ENCODE data around the gene PCGF1. TPM values are rescaled to one million over a fixed set of nuclear protein-coding genes. Genes with fewer than 3 reads are reported as not detected.

Gene PCGF1
- total and polyA plus RNA-seq, 2 experiments from 2014 or later = 10.9 to 13.4 TPM

GRCh38 chr2:74540291-74540690 is 32.8 kb upstream of the PCGF1 start (continued):
- TF ChIP-seq EZH2 (IDR thresholded peaks at IDR 0.05; ENCODE audit: low read depth, unreplicated experiment) (no peak), EZH2phosphoT487 (IDR thresholded peaks at IDR 0.05; ENCODE audit: unreplicated experiment) (no peak), CREB1 (CRISPR knock-in tag; IDR thresholded peaks at IDR 0.05; ENCODE audit: low read depth) (no peak), ZNF114 (CRISPR knock-in tag; IDR thresholded peaks at IDR 0.05) (no peak), REST (IDR thresholded peaks at IDR 0.05; ENCODE audit: unreplicated experiment) (no peak), ZNF331 (CRISPR knock-in tag; IDR thresholded peaks at IDR 0.05; ENCODE audit: low read depth) (no peak)

- H3K36me3 Mint-ChIP-seq (ENCODE audit: low read depth) = peaks cover 2% of the 10 kb centered on the region; the same call in 1 of the 3 replicates
- no peak overlapping the region for H3K4me3 ChIP-seq
- H3F3A ChIP-seq (replicated peaks; ENCODE audit: low read depth) = no peaks in the 10 kb centered on the region
- no peaks in the 10 kb centered on the region for H3K36me3 ChIP-seq (ENCODE audit: insufficient read depth)
- H2AFZ ChIP-seq = no peak overlapping the region
- no peaks in the 10 kb centered on the region for H3K9me2 ChIP-seq (ENCODE audit: insufficient read depth)
- peaks cover 10% of the 10 kb centered on the region for H3K27me3 Mint-ChIP-seq (ENCODE audit: insufficient read depth, low read depth, poor library complexity)
- ATAC-seq = no peak; the same call in 2 of the 3 replicates
- H3K4me2 ChIP-seq = no peak overlapping the region
- H3K27me3 ChIP-seq (ENCODE audit: insufficient read depth) = no peaks in the 10 kb centered on the region
- H4K20me1 ChIP-seq (replicated peaks; ENCODE audit: insufficient read depth) = no peaks in the 10 kb centered on the region; the same call in 1 of the 2 replicates
- DNase-seq (ENCODE audit: low spot score) = no peak
- no peak overlapping the region for H3K4me3 Mint-ChIP-seq
- H3K9me3 Mint-ChIP-seq = no peaks in the 10 kb centered on the region; the same call in 2 of the 3 replicates
- no peaks in the 10 kb centered on the region; the same call in none of the 3 replicates for H3K4me1 Mint-ChIP-seq
- no peak overlapping the region for H3K27ac Mint-ChIP-seq
- no peaks in the 10 kb centered on the region for H3K79me2 ChIP-seq (replicated peaks; ENCODE audit: insufficient read depth)
- no peaks in the 10 kb centered on the region for H3K4me1 ChIP-seq (ENCODE audit: insufficient read depth)
- no peak overlapping the region for H3K27ac ChIP-seq (ENCODE audit: low read depth)
- TF ChIP-seq EZH2phosphoT487 (IDR thresholded peaks at IDR 0.05; ENCODE audit: unreplicated experiment) (no peak), EZH2 (IDR thresholded peaks at IDR 0.05; ENCODE audit: low read depth, unreplicated experiment) (no peak), POLR2AphosphoS5 (IDR thresholded peaks at IDR 0.05; ENCODE audit: low read depth) (no peak), ZNF462 (CRISPR knock-in tag; IDR thresholded peaks at IDR 0.05) (no peak), STAT1 (IDR thresholded peaks at IDR 0.05; ENCODE audit: unreplicated experiment) (no peak), JUNB (IDR thresholded peaks at IDR 0.05; ENCODE audit: unreplicated experiment) (no peak), CREB1 (CRISPR knock-in tag; IDR thresholded peaks at IDR 0.05; ENCODE audit: low read depth) (no peak), REST (IDR thresholded peaks at IDR 0.05; ENCODE audit: unreplicated experiment) (no peak), ZNF331 (CRISPR knock-in tag; IDR thresholded peaks at IDR 0.05; ENCODE audit: low read depth) (no peak)
These were observed 31.4 kb upstream of the PCGF1 start for GRCh38 chr2:74538881-74539339.
